Measurements from ENCODE around the gene TFF3. TPM values are rescaled to one million over a fixed set of nuclear protein-coding genes. Genes with fewer than 3 reads are reported as not detected.

TFF3 gene
- total RNA-seq, 4 donors from 2014 or later = 0.64 to 4.7 (median 0.89) TPM

GRCh38 chr21:42358261-42358660 lies 43.1 kb upstream of the TFF3 start:
- Histone ChIP-seq H3K9me3 (no peaks in the 10 kb centered on the region), H3K4me1 (no peaks in the 10 kb centered on the region), H3K36me3 (no peaks in the 10 kb centered on the region), H3K4me3 (no peak overlapping the region), H3K27me3 (peaks cover 12 to 21% (median 21%) of the 10 kb centered on the region in 3 donors), H3K27ac (no peak overlapping the region)
- in situ Hi-C loops (cut with MboI; ENCODE audit: low sequenced_read_pairs in 4 of 4) (no loop called here), intact Hi-C loops (cut with DNase I; ENCODE audit: low total_unique reads) (no loop called here)
- ATAC-seq (no peak), DNase-seq (no peak)
- TF ChIP-seq CTCF (IDR thresholded peaks at IDR 0.05 in 4 of 5, conservative IDR thresholded peaks at IDR 0.05 in 1 of 5) = no peak
- no peak for TF ChIP-seq POLR2A (IDR thresholded peaks at IDR 0.05)

- H3K36me3 ChIP-seq = no peaks in the 10 kb centered on the region
- intact Hi-C loops (cut with DNase I; ENCODE audit: low total_unique reads) = no loop called here
Observed at GRCh38 chr21:42357307-42357706, 42.1 kb upstream of the TFF3 start.

DNA sequence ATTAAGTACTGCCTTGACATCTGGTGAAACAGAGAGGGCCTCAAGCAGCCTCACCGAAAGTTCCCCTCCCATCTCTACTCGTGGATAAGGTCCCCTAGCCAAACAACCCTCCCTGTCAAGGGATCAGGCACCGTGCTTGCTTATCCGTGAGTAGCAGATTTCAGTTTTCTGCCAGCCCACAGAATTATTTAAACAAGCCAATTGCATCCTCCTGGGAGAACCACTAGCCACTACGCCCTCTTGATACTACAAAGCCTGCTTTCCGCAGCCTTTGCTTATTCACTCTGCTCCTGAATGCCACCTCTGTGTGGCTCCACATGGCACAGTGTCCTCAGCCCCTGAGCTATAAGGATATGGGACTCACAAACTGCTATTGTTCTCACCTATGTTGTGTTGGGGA lies 41.4 kb upstream of the TFF3 start:
- intact Hi-C loops (cut with DNase I; ENCODE audit: low total_unique reads) = no loop called here
- no peak overlapping the region for H3K4me3 ChIP-seq
- no peaks in the 10 kb centered on the region for H3K4me1 ChIP-seq
- in situ Hi-C loops (cut with MboI; ENCODE audit: low sequenced_read_pairs in 4 of 4) = no loop called here
- H3K36me3 ChIP-seq = no peaks in the 10 kb centered on the region
- DNase-seq (no peak), ATAC-seq (no peak)
- peaks cover 12 to 15% (median 13%) of the 10 kb centered on the region in 3 donors for H3K27me3 ChIP-seq
- TF ChIP-seq POLR2A (IDR thresholded peaks at IDR 0.05) = no peak
- no peak for TF ChIP-seq CTCF (IDR thresholded peaks at IDR 0.05 in 4 of 5, conservative IDR thresholded peaks at IDR 0.05 in 1 of 5)
- H3K9me3 ChIP-seq = no peaks in the 10 kb centered on the region
- H3K27ac ChIP-seq = no peak overlapping the region

More at GRCh38 chr21:42357307-42357706, 42.1 kb upstream of the TFF3 start:
- in situ Hi-C loops (cut with MboI; ENCODE audit: low sequenced_read_pairs in 4 of 4) = no loop called here
- H3K27me3 ChIP-seq = peaks cover 12 to 18% (median 17%) of the 10 kb centered on the region in 3 donors
- H3K27ac ChIP-seq = no peak overlapping the region
- H3K4me3 ChIP-seq = no peak overlapping the region
- H3K9me3 ChIP-seq = no peaks in the 10 kb centered on the region
- ATAC-seq = no peak
- no peaks in the 10 kb centered on the region for H3K4me1 ChIP-seq
- no peak for DNase-seq
- TF ChIP-seq POLR2A (IDR thresholded peaks at IDR 0.05) (no peak), CTCF (IDR thresholded peaks at IDR 0.05 in 4 of 5, conservative IDR thresholded peaks at IDR 0.05 in 1 of 5) (no peak)

GRCh38 chr21:42356046-42356445 lies 40.8 kb upstream of the TFF3 start:
- DNase-seq (no peak), ATAC-seq (no peak)
- intact Hi-C loops (cut with DNase I; ENCODE audit: low total_unique reads) = no loop called here
- no peak overlapping the region for H3K4me3 ChIP-seq
- no peaks in the 10 kb centered on the region for H3K9me3 ChIP-seq
- H3K27ac ChIP-seq = no peak overlapping the region
- H3K4me1 ChIP-seq = no peaks in the 10 kb centered on the region
- H3K27me3 ChIP-seq = peaks cover 9 to 15% (median 10%) of the 10 kb centered on the region in 3 donors
- no peaks in the 10 kb centered on the region for H3K36me3 ChIP-seq
- in situ Hi-C loops (cut with MboI; ENCODE audit: low sequenced_read_pairs in 4 of 4) = no loop called here
- no peak for TF ChIP-seq CTCF (IDR thresholded peaks at IDR 0.05 in 4 of 5, conservative IDR thresholded peaks at IDR 0.05 in 1 of 5)
- no peak for TF ChIP-seq POLR2A (IDR thresholded peaks at IDR 0.05)

GRCh38 chr21:42353623-42354022 lies 38.4 kb upstream of the TFF3 start:
- TF ChIP-seq POLR2A (IDR thresholded peaks at IDR 0.05) (no peak), CTCF (IDR thresholded peaks at IDR 0.05 in 4 of 5, conservative IDR thresholded peaks at IDR 0.05 in 1 of 5) (no peak)
- in situ Hi-C loops (cut with MboI; ENCODE audit: low sequenced_read_pairs in 4 of 4) (no loop called here), intact Hi-C loops (cut with DNase I; ENCODE audit: low total_unique reads) (no loop called here)
- ATAC-seq (no peak), DNase-seq (no peak)
- Histone ChIP-seq H3K36me3 (no peaks in the 10 kb centered on the region), H3K27ac (no peak overlapping the region), H3K4me1 (no peaks in the 10 kb centered on the region), H3K9me3 (no peaks in the 10 kb centered on the region), H3K4me3 (no peak overlapping the region), H3K27me3 (peaks cover 0 to 8% (median 3%) of the 10 kb centered on the region in 3 donors)
